PFSK-1 (cell line): ENCODE data around the gene PRDX5.

Experiments used
- FOXP2 ChIP-seq: optimal IDR thresholded peaks from 2 replicates; pipeline ENCODE3; 2011; ENCODE audit warnings: borderline replicate concordance, control low read depth, inconsistent platforms; ENCODE audit not compliant: insufficient read depth; ENCODE audit errors: extremely low read length, extremely low read depth
- POLR2AphosphoS5 ChIP-seq: IDR thresholded peaks from 2 replicates; pipeline ENCODE4 v1.6.1; 2012; ENCODE audit warnings: low read depth, mild to moderate bottlenecking, control low read depth, low read length, moderate library complexity
- REST ChIP-seq, 2 experiments: IDR thresholded peaks; 2 replicates each; pipeline versions ENCODE4 v1.6.1 to v1.8.0; 2011 to 2012; ENCODE audit warnings: low read depth in 2 of 2, low read length in 2 of 2, control low read depth in 1 of 2, inconsistent platforms in 1 of 2, mild to moderate bottlenecking in 1 of 2, moderate library complexity in 1 of 2; ENCODE audit not compliant: insufficient read depth in 1 of 2
- SIN3A ChIP-seq: IDR thresholded peaks from 2 replicates; pipeline ENCODE4 v1.6.1; 2012; ENCODE audit warnings: mild to moderate bottlenecking, low read length, moderate library complexity, borderline replicate concordance; ENCODE audit not compliant: insufficient read depth
- TAF1 ChIP-seq: IDR thresholded peaks from 2 replicates; pipeline ENCODE4 v1.6.1; 2012; ENCODE audit warnings: low read length, control low read depth, borderline replicate concordance; ENCODE audit not compliant: insufficient read depth

Gene PRDX5

GRCh38 chr11:64351136-64351631 lies 33.3 kb downstream of the PRDX5 start:
- no peak for TF ChIP-seq REST (IDR thresholded peaks at IDR 0.05; ENCODE audit: insufficient read depth in 1 of 2, low read depth in 2 of 2, low read length in 2 of 2)
- TF ChIP-seq SIN3A = no peak
- TF ChIP-seq FOXP2 = no peak
- TF ChIP-seq POLR2AphosphoS5 = no peak
- no peak for TF ChIP-seq TAF1

- no peak for TF ChIP-seq FOXP2
- no peak for TF ChIP-seq TAF1
- no peak for TF ChIP-seq POLR2AphosphoS5
- TF ChIP-seq REST (IDR thresholded peaks at IDR 0.05; ENCODE audit: insufficient read depth in 1 of 2, low read depth in 2 of 2, low read length in 2 of 2) = no peak
Observed at GRCh38 chr11:64352099-64352994, 34.4 kb downstream of the PRDX5 start.

- TF ChIP-seq SIN3A = no peak
- TF ChIP-seq POLR2AphosphoS5 = no peak
- no peak for TF ChIP-seq REST (IDR thresholded peaks at IDR 0.05; ENCODE audit: insufficient read depth in 1 of 2, low read depth in 2 of 2, low read length in 2 of 2)
- TF ChIP-seq FOXP2 = no peak
- no peak for TF ChIP-seq TAF1
Observed at GRCh38 chr11:64352995-64353714, 35.2 kb downstream of the PRDX5 start.

GRCh38 chr11:64353715-64354506 lies 36.0 kb downstream of the PRDX5 start:
- no peak for TF ChIP-seq FOXP2
- no peak for TF ChIP-seq TAF1
- TF ChIP-seq REST (IDR thresholded peaks at IDR 0.05; ENCODE audit: insufficient read depth in 1 of 2, low read depth in 2 of 2, low read length in 2 of 2) = no peak
- no peak for TF ChIP-seq SIN3A
